GM21390 (cell line): Measurements from ENCODE around the gene GGA1.
"Not testable (repeated sequence)": the region's sequence is repeated elsewhere in the genome, so short reads cannot be mapped to it uniquely, and the experiment has no call there.

Source experiments
- ATAC-seq: cut with Tn5 transposase; IDR thresholded peaks from one replicate; pipeline ENCODE4 v1.9.1; 2021; ENCODE audit not compliant: unreplicated experiment

Gene GGA1

DNA sequence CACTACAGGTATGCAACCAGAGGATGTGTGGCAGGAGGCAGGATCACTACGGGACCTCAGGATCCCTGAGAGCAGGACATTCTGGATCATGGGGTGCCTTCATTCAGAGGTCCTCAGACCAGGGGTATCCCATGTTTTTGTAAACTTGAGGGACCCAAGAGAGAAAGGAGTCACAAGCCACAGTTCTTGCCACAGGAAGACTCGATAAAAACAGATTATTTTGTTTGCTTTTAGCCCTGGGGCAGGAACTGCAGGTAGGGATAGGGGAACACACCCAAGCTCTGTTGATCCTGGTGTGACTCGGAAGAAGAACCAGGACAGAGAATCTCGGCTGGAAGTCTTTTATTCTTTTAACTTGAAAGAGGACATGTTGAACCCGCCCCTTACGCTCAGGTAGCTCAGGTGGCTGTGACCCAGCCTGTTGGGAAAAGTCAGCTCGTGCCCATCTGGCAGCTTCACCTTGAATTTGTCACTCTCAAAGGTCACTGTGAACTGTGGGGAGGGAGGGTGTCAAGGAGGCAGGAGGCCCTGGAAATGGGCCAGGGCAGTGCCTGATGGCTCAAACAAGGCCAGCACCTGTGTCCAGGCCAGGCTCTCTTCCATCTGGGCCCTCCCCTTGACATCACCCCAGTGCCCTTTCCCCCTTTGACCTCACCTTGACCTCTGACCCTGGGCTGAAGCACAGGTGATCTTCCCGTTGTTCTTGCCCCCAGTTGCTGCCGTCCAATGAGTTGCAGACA, 38.5 kb upstream of the GGA1 start:
- no peak for ATAC-seq

GRCh38 chr22:37570661-37570976, 38.0 kb upstream of the GGA1 start:
- no peak for ATAC-seq

DNA sequence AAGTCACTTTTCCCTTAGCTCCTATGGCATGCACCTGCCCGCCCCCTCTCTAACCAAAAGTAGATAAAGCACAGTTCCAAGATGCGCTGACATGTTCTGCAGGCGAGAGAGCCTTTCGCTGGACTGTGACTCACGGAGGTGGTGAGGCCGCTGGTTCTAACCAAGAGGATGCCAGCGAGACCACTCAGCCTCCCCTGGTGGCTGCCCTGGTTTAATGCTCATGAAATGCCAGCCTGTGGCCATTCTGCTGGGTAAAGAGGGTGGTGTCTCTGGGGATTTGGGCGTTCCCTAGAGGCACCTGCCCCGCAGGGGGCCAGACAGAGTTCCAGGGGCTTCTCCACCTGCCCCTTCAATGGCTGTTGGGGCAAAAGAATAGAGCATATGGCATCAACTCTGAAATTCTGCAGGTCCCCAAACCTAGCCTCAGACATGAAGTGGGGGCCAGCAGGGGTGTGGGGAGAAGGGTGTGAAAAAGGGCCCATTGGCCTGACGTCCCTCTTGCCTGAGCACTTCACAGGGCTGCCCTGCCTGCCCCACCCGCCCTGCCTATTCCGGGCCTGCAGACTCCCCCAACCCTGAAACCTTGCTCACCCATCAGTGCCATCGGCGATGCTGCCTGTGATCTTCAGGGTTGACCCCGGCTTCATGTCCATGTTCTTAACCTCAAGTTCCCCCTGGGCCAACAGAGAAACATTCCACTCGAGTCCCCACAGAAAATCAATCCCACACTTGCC, 37.2 kb upstream of the GGA1 start:
- no peak for ATAC-seq

DNA sequence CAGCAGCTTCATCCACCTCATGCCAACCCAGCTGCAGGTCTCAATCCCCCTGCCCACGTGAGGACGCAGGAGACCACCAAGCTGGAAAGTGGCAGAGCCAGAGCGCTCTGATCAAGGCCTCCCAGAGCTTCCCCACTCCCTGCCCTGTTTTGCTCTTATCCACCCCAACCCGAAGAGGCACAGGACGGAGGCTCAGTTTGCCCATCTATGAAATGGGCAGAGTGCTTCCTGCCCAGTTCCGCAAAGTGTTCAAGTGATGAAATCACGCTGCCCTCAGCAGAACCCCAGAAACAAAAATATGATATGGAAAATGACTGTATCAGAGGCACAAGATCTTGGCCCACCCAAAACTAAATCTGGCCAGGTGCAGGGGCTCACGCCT, 36.7 kb upstream of the GGA1 start:
- no peak for ATAC-seq

- no peak for ATAC-seq
These were observed 33.1 kb upstream of the GGA1 start for GRCh38 chr22:37575490-37576003.

- no peak for ATAC-seq
These were observed 30.6 kb upstream of the GGA1 start for GRCh38 chr22:37578002-37578401.

GRCh38 chr22:37581504-37581903, 27.1 kb upstream of the GGA1 start:
- ATAC-seq = no peak

DNA sequence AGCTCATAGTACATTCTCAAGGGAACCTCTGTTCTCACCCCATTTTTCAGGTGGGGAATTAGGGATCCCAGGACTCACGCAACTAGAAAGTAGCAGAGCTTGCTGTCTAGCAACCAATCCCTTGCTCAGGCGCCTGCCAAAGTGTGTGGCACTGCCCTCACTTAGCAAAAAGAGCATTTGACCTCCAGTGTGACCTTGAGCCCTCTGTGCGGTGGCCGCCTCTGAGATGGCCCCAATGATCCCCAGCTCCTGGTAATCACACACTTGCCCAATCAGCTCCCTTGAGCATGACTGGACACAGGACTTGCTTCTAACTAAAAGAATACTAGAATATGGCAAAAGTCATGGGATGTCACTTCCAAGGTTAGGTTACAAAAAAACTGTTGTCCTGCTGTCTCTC, 26.1 kb upstream of the GGA1 start:
- no peak for ATAC-seq

DNA sequence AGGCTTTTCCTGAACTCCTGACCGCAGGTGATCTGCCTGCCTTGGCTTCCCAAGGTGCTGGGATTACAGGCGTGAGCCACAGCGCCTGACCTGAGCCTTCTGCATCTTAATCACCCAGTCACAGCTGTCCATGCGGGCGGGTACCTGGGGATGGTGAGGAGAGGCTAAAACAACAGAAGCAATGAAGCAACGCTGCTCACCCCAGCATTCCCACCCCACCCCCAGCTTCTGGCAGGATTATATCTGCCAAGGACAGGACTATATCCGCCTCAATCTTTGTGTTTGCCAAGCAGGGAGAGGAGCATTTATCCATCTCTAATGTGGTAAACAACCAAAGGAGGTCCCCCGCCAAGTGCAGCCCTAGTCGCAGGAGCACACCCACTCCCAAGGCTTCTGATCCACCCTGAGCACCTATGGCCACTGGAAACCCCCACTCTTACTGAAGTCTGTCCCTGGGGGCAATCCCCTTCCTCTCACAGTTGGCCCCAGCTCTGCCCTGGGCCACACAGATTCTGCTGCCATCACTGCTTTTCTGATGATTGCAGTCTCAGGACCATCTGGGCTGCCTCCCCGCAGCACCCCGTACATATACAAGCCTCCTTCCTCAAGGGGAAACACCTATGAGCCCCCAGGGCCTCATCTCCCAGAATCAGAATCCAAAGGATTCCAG, 20.0 kb upstream of the GGA1 start:
- no peak for ATAC-seq

DNA sequence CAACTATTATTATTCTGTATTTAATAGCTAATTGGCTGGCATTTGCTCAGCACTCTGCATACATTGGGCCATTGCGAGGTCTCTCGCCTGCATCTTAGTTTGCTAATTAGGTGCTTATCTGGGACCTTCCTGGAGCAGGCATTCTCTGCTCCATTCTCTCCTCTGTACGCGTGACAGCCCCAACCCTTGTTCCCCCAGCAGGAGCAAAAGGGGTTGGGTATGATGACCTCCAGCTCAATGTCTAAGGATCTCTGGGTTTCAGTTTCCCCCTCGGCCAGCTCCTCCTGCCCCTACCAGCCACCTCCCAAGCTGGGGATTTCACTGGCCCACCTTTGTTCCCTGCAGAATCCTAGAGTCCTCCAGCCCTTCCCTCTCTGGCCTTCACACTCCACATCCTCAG, 19.0 kb upstream of the GGA1 start:
- no peak for ATAC-seq

DNA sequence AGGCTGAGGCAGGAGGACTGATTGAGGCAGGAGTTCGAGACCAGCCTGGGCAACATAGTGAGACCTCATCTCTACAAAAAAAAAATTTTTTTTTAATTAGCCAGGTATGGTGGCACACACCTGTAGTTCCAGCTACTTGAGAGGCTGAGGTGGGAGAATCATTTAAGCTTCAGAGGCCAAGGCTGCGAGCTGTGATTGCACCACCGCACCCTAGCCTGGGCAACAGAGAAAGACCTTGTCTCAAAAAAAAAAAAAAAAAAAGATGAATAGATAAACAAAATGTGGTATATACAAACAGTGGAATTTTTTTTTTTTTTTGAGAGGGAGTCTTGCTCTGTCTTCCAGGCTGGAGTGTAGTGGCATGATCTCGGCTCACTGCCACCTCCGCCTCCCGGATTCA, 17.6 kb upstream of the GGA1 start:
- not testable (repeated sequence) for ATAC-seq

- ATAC-seq = no peak
These were observed 16.7 kb upstream of the GGA1 start for GRCh38 chr22:37591823-37592404.

GRCh38 chr22:37594237-37594636, 14.4 kb upstream of the GGA1 start:
- ATAC-seq = no peak

GRCh38 chr22:37599153-37599552, 9.5 kb upstream of the GGA1 start:
- no peak for ATAC-seq

GRCh38 chr22:37601203-37601539, 7.5 kb upstream of the GGA1 start:
- ATAC-seq = no peak

DNA sequence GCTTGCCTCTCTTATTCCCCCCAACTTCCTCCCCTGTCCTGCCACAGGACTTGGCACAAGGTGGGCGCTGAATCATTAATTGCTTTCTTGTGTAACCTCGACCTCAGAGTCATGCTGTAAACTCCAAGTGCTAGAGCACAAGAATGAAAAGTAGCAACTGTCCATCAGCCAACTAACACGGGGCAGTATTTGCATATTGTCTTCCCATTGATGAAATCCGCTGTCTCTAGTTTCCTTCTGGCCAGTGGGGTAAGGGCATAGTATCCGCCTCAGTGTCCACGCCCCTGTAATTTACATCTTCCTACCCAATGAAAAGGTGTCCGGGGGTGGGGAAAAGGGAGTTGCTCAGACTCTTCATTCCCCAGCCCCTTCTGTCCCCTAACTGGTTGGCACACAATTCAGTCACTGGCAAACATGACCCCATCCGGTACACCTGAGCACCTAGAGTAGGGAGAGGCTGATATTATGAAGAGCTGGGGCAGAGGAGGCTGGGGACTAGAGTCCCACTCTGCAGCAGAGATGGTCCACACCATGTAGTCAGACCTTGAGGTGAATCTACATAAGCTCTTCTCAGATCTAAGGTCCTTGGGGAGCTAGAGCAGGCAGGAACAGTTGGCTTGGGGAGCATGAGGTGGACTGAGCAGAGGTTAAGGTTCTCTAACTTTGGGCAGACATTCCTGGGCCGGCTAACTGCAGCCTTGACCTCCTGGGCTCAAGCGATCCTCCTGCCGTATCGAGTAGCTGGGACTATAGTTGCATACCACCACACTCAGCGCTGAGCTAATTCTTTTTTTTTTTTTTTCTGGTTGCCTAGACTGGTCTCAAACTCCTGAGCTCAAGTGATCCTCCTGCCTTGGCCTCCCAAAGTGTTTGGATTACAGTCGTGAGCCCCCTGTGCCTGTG, 6.8 kb upstream of the GGA1 start:
- no peak for ATAC-seq

DNA sequence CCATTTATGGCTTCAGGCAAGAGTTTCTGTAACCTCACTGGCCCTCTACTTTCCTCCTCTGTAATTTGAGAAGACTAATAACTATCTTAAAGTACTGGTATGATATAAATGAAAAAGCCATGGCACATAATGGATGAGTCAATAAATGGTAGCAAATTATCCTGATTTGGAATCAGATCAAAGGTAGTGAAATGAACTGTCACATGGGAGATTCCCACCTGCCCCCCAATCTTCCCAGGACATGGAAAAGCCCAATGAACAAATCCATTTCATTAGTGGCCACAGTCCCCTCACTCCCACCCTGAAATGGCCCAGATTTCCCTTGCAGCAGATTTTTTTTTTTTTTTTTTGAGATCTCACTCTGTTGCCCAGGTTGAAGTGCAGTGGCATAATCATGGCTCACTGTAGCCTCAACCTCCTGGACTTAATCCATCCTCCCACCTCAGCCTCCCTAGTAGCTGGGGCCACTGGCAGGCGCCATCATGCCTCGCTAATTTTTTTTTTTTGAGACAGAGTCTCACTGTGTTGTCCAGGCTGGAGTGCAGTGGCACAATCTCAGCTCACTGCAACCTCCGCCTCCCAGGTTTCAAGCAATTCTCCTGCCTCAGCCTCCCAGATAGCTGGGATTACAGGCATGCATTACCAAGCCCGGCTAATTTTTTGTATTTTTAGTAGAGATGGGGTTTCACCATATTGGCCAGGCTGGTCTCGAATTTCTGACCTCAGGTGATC, 5.9 kb upstream of the GGA1 start:
- ATAC-seq = not testable (repeated sequence)

DNA sequence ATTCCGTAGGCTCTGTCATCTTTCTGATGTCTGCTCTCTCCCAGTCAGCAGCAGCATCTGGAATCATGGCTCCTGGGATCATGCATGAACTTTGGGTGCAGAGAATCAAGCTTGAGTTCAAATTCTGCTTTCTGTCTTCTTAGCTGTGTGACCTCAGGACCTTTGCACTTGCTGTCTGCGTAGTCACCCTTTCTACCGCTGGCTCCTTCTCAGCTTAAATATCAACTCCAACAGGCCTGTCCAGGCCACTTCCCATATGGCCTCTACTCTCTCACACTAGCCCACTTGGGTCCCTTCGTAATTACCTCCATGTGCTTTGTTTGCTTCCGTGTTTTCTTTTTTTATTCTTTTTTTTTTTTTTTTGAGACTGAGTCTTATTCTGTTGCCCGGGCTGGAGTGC, 4.6 kb upstream of the GGA1 start:
- no peak for ATAC-seq

GRCh38 chr22:37604875-37605274, 3.8 kb upstream of the GGA1 start:
- no peak for ATAC-seq
